Amniotic epithelial cell (primary cell): ENCODE results near the gene IMPDH2.

Source experiments
- DNase-seq: peaks from one replicate; pipeline ENCODE4 v3.0.0-alpha.2; 2010; ENCODE audit warnings: low read depth

Gene IMPDH2

GRCh38 chr3:49005998-49006397 is 23.2 kb downstream of the IMPDH2 start:
- no peak for DNase-seq

GRCh38 chr3:49005303-49005680 is 23.9 kb downstream of the IMPDH2 start:
- no peak for DNase-seq

- no peak for DNase-seq
These were observed 24.6 kb downstream of the IMPDH2 start for GRCh38 chr3:49004352-49005302.

- DNase-seq: no peak
These were observed 28.0 kb downstream of the IMPDH2 start for GRCh38 chr3:49001155-49001554.

- no peak for DNase-seq
These were observed 29.9 kb downstream of the IMPDH2 start for GRCh38 chr3:48999085-48999858.

- no peak for DNase-seq
These were observed 31.2 kb downstream of the IMPDH2 start for GRCh38 chr3:48997714-48998637.

GRCh38 chr3:48997102-48997635 is 32.0 kb downstream of the IMPDH2 start:
- no peak for DNase-seq

- no peak for DNase-seq
These were observed 32.6 kb downstream of the IMPDH2 start for GRCh38 chr3:48996640-48997039.

GRCh38 chr3:48993834-48994233 is 35.4 kb downstream of the IMPDH2 start:
- no peak for DNase-seq

- peak; percentile 29 for DNase-seq
These were observed 37.2 kb downstream of the IMPDH2 start for GRCh38 chr3:48991851-48992545.

GRCh38 chr3:48990636-48991469 is 38.3 kb downstream of the IMPDH2 start:
- no peak for DNase-seq

- DNase-seq: peak; percentile 93
These were observed 39.2 kb downstream of the IMPDH2 start, which contains the start of gene P4HTM for GRCh38 chr3:48989796-48990635. P4HTM (plus strand) TSS chr3:48990241; CDS start chr3:48990257, 16 bp downstream.

GRCh38 chr3:48989126-48989795 is 39.9 kb downstream of the IMPDH2 start:
- peak; percentile 35 for DNase-seq

GRCh38 chr3:48985831-48986376 is 43.3 kb downstream of the IMPDH2 start:
- DNase-seq: no peak

- DNase-seq: no peak
These were observed 44.5 kb downstream of the IMPDH2 start for GRCh38 chr3:48984663-48985062.

GRCh38 chr3:48983096-48983495 is 46.1 kb downstream of the IMPDH2 start:
- no peak for DNase-seq

- DNase-seq: no peak
These were observed 46.5 kb downstream of the IMPDH2 start for GRCh38 chr3:48982686-48983085.

- DNase-seq: no peak
These were observed 47.2 kb downstream of the IMPDH2 start for GRCh38 chr3:48982016-48982415.
